CD4-positive, alpha-beta T cell treated with Interleukin-4 for 1 hour (primary cell): ENCODE data around the gene POLE.

Experiments
- DNase-seq, 2 donors: peaks; one replicate each; pipeline ENCODE4 v3.0.0-alpha.2; 2020 to 2022

The POLE gene

DNA sequence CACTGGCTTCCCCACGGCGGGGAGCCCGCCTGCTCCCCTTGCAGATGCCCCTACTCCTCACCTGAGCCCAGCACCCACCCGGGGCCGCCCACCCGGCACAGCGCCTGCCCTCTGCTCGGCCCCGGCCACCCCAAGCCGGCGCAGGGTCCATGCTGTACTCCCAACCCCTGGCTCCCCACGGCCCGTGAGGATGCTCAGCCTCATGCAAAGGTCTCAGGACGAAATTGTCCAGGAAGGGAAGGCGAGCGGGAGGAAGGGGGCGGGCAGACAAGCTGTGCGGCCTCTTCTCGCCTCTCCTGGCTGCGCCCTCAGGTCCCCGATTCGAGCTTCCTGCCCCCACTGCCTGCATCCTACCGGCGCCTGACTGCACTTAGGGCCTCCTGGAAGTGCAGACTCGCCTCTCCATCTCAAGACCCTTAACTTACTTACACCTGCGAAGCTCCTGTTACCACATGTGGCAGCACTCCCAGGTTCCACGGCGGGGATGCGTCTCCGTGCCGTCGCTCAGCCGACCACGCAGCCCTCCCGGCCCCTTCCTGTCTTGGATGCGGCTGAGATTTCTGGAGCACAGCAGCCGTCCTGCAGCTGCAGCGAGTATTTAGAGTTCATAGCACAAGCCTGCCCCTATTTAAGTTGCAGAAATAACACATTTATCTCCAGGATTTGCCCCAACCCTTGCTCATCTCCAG, 94.7 kb downstream of the POLE start:
- DNase-seq: no peak

DNA sequence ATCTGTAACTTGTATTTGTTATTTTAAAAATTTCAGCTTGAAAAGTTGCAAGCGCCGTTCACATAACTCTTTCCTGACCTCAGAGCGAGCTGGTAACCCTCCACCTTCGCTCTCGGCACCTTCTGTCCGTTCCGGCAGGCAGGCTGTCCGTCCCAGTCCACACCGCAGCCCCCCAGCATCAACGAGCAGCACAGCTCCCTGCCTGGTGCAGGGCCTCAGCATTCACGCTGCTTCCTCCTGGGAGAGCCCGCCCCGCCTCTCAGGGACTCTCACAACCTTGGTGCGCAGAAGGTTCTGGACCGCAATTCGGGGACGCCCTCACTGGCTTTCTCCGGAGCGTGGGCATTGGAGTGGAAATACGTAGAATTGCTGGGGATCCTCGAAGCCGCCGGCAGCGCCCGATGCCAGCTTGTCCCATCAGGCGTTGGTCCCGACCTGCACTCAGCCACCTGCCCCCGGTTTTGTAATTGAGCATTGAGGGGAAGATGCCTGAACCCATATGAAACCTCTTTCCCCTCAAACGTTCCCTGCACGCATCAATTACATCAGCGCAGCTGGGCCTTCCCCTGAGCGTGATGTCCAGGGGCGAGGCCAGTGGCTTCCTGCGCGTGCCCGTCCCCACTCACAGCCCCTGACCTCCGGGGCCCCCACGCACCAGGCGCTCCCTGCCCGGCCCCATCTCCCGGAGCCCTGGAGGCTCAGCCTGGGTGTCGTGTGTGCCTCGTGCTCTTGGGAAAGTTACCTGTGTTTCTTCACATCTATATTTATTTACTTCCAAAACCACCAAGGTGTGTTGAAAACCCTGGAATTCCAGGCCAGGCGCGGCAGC, 95.8 kb downstream of the POLE start:
- DNase-seq: no peak

DNA sequence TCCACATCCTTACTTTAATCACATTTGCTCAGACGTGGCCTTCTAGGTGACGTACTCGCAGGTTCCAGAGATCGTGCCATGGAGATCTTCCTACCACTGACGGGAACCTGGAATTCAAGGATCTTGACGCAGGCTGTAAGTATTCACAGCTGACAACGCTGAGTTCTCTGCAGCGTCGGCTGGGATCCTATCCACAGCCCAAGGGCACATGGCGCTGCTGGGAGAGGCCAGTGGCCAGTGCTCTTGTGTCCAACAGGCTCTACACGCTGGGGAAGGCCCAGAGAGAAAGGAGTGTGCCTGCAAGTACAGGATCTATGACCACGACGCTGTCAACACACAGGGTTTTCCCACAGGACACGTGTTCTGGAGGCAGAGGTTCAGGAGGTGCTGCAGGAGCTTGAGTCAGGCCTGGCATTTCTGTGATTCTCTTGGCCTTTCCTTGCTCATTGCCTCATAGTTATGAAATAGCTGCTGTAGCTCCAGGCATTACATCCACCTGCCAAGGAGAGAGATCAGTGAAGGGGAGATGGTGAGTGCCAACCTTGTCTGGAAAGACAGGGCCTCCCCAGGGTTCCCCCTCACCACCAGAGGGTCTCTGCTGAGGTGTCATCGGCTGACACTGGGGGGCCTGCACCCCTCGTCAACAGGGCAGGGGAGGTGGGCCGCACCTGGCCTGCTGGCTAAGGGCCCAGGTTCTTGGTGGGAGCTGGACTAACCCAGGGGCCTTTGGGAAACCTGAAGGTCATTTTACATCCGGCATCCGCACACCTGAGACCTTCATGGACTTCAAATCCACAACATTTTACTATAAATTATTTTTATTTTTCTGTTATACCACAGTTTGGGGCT, 98.1 kb downstream of the POLE start:
- DNase-seq: no peak

DNA sequence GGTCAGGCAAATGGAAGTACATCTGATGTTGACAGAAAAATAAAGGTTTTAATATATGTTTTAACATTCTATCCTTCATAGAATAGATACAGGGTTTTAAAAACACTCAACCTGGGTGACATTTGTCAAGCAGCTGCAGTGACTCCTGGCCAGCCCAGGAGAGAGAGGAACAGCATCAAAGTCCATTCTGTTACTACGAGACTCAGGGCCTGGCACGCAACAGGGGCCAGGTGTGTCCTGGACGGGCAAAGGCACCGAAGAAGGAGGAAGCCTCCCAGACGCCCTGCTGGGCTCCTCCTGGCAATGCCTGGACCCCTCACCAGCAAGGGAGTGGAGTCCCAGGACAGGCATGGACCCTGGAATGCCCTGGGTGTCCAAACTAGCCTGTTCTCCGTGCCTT, 98.8 kb downstream of the POLE start:
- DNase-seq: no peak

DNA sequence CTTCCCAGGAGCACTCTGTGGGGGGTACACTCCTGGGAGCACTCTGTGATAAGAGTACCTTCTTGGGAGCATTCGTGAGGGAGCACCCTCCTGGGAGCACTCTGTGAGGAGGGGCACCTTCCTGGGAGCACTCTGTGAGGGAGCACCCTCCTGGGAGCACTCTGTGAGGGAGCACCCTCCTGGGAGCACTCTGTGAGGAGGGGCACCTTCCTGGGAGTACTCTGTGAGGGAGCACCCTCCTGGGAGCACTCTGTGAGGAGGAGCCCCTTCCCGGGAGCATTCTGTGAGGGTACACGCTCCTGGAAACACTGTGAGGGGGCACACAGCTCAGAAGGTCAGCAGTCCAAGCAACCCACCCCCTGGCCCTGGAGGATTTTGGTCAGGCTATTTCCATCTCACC, 99.4 kb downstream of the POLE start:
- no peak for DNase-seq

DNA sequence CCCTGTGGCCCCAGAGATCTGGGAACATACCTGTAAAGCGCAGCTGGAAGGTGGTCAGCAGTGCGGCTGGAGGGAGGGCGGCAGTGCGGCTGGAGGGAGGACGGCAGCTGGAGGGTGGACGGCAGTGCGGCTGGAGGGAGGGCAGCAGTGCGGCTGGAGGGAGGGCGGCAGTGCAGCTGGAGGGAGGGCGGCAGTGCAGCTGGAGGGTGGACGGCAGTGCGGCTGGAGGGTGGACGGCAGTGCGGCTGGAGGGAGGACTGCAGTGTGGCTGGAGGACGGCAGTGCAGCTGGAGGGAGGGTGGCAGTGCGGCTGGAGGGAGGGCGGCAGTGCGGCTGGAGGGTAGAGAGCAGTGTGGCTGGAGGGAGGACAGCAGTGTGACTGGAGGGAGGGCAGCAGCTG, 100.2 kb downstream of the POLE start:
- no peak for DNase-seq

DNA sequence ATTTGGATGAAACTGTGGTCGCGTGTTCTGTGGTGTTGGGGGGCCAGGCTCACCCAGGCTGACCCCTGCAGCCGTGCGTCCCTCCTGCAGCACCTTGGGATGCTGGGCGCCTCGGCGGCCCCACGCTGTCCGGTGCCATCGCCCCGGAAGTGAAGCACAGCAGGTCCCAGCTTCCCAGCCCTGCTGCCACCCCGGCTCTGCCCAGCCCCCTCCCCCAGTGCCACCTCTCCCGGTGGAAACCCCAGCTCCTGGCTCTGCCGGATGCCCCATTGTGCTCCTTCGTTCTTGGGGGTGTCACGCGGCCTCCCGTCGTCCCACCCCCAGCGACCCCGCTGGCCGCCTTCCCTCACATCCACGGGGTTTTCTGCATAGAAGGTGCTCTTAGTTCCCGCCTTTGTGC, 102.0 kb downstream of the POLE start:
- no peak for DNase-seq

DNA sequence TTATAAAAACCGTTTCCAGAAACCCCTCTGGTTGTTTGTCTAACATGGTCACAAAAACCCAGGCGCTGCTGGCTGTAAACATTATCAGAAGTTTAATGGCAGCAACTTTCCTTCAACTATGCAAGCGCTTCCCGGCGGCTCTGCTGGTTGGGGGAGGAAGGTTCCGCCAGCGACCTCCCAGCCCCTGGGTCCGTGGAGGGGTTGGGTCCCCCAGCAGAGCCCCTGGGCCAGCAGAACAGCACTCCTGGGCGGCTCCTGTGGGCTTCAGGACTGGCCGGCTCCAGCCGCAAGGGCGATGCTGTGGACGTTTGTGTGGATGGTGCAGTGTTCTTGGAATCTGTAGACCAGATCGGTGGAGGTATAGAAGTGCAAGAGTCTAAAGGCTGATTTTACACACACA, 102.7 kb downstream of the POLE start:
- DNase-seq: no peak

DNA sequence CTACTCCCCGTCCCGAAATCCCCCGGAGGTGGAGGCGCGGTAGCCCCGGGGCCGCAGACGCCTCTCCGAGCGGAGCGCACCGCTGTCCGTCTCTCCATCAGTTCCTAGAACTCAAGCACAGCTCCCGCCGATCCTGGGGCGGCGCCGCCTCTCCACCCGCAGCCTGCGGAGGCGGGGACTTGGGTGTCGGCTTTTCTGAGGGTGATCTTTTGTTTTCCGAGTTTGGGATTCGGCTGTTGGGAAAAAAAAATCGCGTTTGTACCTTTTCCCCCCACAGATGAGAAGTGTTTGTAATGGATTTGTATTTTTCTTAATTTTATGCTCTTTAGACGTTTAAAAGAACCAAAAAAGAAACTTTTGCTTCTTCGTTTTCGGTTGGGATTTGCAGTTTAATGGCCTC, 103.4 kb downstream of the POLE start:
- DNase-seq: no peak

DNA sequence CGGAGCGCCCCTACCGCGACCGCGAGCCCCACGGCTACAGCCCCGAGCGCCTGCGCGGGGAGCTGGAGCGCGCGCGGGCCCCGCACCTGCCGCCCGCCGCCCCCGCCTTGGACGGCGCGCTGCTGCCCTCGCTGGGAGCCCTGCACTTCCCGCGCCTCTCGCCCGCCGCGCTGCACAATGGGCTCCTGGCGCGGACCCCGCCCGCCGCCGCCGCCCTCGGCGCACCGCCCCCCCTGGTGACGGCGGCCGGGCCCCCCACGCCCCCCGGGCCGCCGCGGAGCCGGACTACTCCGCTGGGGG, 103.8 kb downstream of the POLE start:
- no peak for DNase-seq

DNA sequence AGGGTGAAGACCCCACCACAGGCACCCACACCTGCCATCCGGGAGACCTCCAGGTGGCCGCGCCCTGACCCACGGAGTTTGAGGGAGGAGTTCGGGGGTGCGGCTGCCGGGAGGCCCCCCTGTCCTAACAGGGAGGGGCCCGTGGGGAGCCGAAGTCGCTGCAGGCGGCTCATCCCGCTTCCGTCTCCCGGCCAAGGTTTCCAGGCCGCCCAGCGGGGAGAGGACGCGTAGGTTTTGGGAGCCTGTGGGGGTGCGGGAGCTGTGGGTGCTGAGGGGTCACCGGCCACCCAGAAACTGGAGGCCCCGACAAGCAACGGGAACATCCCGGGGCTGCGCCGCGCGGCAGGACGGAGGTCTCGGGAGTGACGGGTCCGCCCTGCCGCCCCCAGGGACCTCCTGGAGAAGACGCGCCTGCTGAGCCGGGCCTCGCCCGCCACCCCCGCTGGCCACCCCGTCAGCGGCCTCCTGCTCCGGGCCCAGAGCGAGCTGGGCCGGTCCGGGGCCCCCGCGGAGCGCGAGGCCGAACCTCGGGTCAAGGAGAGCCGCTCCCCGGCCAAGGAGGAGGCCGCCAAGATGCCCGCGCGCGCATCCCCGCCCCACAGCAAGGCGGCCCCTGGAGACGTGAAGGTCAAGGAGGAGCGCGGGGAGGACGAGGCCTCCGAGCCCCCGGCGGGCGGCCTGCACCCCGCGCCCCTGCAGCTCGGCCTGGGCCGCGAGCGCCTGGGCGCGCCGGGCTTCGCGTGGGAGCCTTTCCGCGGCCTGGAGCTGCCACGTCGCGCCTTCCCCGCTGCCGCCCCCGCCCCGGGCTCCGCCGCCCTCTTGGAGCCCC, 104.3 kb downstream of the POLE start:
- no peak for DNase-seq

DNA sequence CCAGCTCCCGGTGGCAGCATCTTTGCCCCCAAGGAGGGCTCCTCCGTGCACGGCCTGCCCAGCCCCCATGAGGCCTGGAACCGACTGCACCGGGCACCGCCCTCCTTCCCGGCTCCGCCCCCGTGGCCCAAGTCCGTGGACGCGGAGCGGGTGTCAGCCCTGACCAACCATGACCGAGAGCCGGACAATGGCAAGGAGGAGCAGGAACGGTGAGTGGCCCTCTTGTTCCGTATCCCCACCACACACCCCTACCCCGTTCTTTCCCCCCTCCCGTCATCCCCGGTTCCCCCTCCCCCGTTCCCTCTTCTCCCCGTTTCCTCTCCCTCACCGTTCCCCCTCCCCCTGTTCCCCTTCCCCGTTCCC, 105.1 kb downstream of the POLE start:
- DNase-seq: no peak

DNA sequence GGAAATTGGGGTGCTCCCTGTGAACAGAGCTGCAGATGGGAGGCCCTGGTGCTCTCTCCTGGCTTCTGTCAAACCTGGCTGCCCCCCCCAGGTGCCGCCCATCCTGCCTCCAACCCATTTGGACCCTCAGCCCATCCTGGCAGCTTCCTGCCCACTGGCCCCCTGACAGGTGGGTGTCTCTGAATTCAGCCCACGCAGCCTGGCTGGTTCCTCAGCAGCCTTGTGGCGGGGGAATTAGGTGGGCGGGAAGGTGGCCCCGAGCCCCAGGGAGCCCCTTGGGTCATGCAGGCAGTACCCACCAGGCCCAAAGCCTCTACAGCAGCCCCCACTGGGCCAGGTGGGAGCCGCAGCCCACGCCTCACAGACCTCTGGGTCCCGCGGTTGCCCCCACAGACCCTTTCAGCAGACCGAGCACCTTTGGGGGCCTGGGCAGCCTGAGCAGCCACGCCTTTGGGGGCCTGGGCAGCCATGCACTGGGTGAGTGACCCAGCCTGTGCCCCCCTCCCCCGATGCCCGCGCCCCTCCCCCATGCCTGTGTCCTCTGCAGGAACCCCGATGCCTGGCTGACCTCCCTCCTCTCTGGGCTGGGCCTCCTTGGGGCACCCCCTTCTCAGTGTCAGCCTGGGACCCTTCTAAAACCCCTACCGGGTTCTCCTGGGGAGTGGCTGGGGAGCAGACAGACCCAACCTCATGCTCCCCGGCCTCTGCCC, 105.6 kb downstream of the POLE start:
- DNase-seq: no peak

DNA sequence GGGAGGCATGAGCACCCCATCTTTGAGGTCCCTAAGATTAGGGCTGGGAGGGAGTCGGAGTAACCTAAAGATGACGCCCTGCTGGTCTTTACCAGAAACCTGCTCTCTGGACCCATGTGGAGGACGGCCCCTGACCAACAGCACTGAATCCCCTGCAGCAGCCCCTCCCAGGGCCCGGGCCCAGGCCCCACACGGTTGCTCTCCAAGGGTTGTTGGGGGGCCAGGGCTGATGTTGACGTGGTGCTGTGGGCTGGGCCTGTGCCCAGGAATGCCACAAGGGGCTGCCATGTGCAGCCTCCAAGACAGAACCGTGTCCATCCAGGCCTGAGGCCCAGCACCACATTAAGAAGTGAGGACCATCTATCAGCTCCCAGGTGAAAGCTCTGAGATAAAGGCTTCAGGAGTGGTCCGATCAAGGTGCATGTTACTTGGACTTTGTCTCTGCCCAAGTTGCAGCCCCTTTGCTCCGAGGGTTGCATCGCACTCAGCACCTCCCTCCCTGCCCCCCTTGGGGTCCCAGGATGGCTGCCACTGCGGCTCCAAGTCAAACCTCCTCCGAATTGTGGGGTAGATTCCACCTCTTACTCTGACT, 106.3 kb downstream of the POLE start:
- no peak for DNase-seq

DNA sequence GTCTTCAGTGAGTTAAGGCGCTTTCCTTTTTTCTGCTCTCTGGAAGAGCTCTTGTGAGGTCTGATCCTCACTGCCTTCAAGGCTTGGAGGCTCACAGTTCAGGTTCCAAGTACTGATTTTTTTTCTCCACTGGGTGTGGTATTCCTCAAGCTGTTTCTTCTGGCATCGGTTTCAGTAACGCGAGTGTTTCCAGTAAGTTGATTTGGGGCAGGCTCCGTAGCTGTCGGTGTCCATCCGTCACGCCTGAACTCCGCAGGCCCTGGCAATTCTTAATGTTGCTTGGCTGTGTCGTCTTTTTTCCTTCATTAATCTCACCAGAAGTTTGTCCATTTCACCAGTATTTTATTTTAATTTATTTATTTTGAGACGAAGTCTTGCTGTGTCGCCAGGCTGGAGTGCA, 107.4 kb downstream of the POLE start:
- no peak for DNase-seq

DNA sequence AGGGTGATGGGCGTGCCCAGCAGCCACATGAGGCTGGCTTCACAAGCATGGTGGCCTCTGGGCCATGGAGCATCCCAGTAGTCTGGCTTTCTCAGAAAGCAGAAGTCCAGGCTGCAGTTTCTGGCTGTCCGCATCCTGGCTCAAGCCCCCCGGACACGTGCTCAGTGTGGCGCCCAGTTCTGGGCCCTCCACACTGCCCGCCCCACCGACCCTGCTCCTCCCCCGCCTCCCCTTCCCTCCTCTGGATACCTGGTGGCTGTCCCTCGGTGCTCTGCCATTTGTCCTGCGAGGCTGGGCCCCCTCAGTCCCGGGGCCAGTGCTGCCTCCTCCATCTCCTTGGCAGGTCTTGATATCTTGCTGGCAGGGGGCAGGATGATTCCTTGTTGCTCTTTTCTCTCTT, 108.3 kb downstream of the POLE start:
- no peak for DNase-seq

DNA sequence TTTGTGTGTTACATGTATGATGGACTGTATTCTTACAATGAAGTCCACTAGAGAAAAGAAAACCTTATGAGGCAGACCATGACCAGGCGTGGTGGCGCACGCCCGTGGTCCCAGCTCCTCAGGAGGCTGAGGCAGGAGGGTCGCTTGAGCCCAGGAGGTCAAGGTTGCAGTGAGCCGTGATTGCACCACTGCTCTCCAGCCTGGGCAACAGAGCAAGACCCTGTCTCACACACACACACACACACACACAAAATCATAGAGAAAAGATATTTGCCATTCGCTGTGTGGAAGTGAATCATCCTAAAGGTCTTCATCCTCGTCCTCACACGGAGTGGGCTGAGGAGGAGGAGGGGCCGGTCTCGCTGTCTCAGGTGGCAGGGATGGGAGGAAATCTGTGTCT, 109.0 kb downstream of the POLE start:
- DNase-seq: no peak

DNA sequence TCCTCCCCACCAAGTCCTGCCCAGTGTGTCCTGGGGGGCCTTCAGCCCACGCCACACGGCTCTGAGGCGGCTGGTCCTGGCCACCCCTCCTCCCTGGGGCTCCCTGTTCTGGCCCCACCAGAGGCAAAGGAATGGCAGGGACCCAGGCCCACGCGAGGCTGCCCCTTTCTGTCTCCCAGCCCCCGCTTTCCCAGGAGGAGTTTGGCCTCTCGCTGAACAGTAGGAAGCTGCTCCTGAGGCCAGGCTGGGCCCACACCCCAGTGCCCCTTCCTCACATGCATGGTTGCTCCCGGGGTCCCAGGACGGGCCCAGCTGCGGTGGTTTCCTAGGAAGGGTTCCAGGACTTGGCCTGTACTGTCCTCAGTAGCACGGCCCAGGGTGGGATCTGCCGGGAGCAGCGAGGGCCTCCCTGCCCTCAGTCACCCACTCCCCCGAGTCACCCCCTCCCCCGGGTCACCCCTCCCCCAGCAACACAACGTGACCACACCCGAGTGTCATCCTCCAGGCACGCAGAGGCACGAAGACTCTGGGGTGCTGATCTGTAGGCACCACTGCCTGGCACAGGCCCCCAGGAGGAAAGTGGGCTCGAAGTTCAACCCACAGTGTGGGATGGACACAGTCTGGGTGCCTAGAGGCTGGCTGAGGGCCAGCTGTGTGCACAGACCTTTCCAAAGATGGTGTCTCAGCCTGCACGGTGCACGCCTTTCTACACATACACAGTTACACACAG, 109.8 kb downstream of the POLE start:
- DNase-seq: no peak

DNA sequence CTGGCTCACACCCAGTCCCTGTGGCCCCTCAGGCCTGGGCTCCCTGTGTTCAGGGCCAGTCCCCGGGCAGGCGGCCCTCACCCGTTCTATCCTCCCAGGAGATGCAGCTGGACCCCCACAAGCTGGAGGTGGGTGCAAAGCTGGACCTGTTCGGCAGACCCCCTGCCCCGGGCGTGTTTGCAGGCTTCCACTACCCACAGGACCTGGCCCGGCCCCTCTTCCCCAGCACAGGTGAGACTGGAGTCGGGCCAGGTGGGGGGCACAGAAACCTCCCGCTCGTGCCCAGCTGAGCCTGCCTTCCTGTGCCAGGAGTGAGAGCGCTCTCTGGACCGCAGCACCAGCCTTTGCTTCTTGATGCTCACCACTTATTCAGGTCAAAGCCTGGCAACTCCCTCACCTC, 110.4 kb downstream of the POLE start:
- DNase-seq: no peak

DNA sequence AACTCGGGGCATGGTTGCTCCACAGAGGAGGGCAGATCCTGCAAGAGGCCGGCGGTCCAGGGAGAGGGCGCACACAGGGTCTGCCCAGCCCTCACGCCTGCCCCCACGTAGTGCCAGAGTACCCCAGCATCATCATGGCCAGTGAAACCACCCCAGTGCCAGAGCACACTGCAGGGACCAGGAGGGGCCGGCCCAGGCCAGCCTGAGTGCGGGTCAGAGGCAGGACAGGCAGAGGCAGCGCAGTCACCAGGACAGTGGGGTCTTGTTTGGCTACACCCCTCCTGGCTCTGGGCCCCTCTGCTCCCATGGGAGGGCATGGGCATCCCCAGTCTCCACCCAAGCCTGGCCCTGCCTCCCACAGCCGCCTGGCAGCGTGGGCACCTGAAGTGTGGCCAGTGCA, 111.5 kb downstream of the POLE start:
- no peak for DNase-seq

DNA sequence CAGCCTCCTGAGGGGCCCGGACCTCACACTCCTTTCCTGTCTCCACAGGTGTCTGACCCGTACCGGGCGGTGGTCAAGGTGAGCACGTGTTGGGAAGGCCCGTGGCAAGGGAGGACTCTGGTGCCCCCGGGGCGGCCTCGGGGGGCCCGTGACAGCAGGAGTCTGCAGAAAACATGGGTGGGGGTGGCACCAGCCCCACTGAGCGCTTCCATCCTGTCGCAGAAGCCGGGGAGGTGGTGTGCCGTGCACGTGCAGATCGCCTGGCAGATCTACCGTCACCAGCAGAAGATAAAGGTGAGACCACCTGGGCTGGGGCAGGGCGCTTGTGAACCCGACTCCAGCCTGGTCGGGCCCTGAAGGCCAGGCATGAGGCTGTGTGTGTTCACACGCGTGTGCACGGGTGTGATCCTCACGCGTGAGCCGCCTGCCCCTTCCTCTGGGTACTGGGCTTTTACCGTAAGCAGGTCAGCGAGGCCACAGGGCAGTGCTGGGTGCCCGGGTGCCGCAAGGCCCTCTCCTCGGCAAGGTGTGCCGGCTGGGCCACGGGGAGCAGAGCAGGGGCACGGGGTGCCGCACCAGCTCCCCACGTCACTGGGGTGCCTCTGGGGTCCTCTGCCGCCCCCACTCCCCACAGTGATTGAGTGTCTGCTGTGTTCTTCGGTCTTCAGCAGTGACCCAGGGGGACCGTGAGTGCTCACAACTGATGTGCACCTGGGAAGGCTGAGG, 112.7 kb downstream of the POLE start:
- DNase-seq: no peak
